ENCODE results near the gene ERICH3. TPM values are rescaled to one million over a fixed set of nuclear protein-coding genes. Genes with fewer than 3 reads are reported as not detected.

Gene ERICH3
- total RNA-seq, 1 donor from 2014 or later: not detected

- FAIRE-seq: no peak
- Histone ChIP-seq H3K4me3 (ENCODE audit: low read depth, low read length) (no peak overlapping the region), H3K27me3 (ENCODE audit: control insufficient read depth, insufficient read depth, low read length) (no peaks in the 10 kb centered on the region), H3K36me3 (ENCODE audit: control insufficient read depth, insufficient read depth, low read length) (no peaks in the 10 kb centered on the region)
- TF ChIP-seq CTCF (IDR thresholded peaks at IDR 0.05; ENCODE audit: insufficient read depth, low read length, severe bottlenecking): no peak
- DNase-seq (ENCODE audit: low read depth): no peak
These were observed 10.7 kb upstream of the ERICH3 start for GRCh38 chr1:74684301-74684700.

GRCh38 chr1:74683656-74684055, 10.1 kb upstream of the ERICH3 start:
- Histone ChIP-seq H3K36me3 (ENCODE audit: control insufficient read depth, insufficient read depth, low read length) (no peaks in the 10 kb centered on the region), H3K4me3 (ENCODE audit: low read depth, low read length) (no peak overlapping the region), H3K27me3 (ENCODE audit: control insufficient read depth, insufficient read depth, low read length) (no peaks in the 10 kb centered on the region)
- no peak for DNase-seq (ENCODE audit: low read depth)
- no peak for FAIRE-seq
- TF ChIP-seq CTCF (IDR thresholded peaks at IDR 0.05; ENCODE audit: insufficient read depth, low read length, severe bottlenecking): no peak

- DNase-seq (ENCODE audit: low read depth): no peak
- Histone ChIP-seq H3K4me3 (ENCODE audit: low read depth, low read length) (no peak overlapping the region), H3K27me3 (ENCODE audit: control insufficient read depth, insufficient read depth, low read length) (no peaks in the 10 kb centered on the region), H3K36me3 (ENCODE audit: control insufficient read depth, insufficient read depth, low read length) (no peaks in the 10 kb centered on the region)
- FAIRE-seq: no peak
- no peak for TF ChIP-seq CTCF (IDR thresholded peaks at IDR 0.05; ENCODE audit: insufficient read depth, low read length, severe bottlenecking)
These were observed 8.3 kb upstream of the ERICH3 start for GRCh38 chr1:74681851-74682250.

GRCh38 chr1:74681449-74681848, 7.9 kb upstream of the ERICH3 start:
- H3K27me3 ChIP-seq (ENCODE audit: control insufficient read depth, insufficient read depth, low read length): no peaks in the 10 kb centered on the region
- no peak for DNase-seq (ENCODE audit: low read depth)
- no peak overlapping the region for H3K4me3 ChIP-seq (ENCODE audit: low read depth, low read length)
- H3K36me3 ChIP-seq (ENCODE audit: control insufficient read depth, insufficient read depth, low read length): no peaks in the 10 kb centered on the region
- TF ChIP-seq CTCF (IDR thresholded peaks at IDR 0.05; ENCODE audit: insufficient read depth, low read length, severe bottlenecking): no peak
- FAIRE-seq: no peak

DNA sequence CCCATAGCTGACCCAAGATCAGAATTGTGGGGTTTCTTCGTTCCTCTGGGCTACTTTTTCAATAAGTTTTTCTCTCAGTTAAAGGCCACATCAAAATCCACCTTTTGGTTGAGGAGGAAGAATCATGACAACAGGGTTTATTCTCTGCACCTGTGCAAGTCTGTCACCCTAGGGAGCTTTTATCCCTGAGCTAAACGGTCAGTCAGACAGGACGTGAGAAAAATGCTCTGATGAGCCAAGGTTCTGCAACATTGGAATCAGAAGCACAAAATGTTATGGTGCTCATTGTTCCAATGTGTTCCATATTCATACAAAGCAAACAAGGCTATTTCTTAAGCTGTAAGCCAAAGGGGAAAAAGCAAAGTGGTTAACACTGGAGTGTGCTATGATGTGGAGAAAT, 7.4 kb upstream of the ERICH3 start:
- FAIRE-seq: peak; percentile 23
- no peak for TF ChIP-seq CTCF (IDR thresholded peaks at IDR 0.05; ENCODE audit: insufficient read depth, low read length, severe bottlenecking)
- no peak for DNase-seq (ENCODE audit: low read depth)
- H3K27me3 ChIP-seq (ENCODE audit: control insufficient read depth, insufficient read depth, low read length): no peaks in the 10 kb centered on the region
- H3K4me3 ChIP-seq (ENCODE audit: low read depth, low read length): no peak overlapping the region
- H3K36me3 ChIP-seq (ENCODE audit: control insufficient read depth, insufficient read depth, low read length): no peaks in the 10 kb centered on the region

DNA sequence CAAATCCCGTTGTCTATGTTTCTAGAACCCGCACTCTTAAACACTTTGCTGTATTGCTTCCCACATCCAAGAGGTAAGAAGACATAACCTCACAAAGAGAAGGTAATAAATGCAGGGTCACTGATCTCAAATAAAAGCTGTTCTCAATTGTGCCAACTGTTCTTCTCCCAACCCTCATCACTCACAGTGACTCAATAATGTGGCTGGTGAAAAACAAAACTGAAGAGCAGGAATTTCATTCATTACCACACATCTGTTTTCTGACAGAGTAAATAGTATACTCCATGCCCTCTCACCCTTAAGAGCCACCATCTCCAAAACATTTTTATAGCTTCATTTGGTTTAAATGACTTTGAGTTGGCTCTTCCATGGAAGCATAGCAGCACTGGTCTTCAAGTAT, 6.2 kb upstream of the ERICH3 start:
- no peak for DNase-seq (ENCODE audit: low read depth)
- FAIRE-seq: no peak
- no peaks in the 10 kb centered on the region for H3K27me3 ChIP-seq (ENCODE audit: control insufficient read depth, insufficient read depth, low read length)
- no peak for TF ChIP-seq CTCF (IDR thresholded peaks at IDR 0.05; ENCODE audit: insufficient read depth, low read length, severe bottlenecking)
- H3K4me3 ChIP-seq (ENCODE audit: low read depth, low read length): no peak overlapping the region
- H3K36me3 ChIP-seq (ENCODE audit: control insufficient read depth, insufficient read depth, low read length): no peaks in the 10 kb centered on the region

All from bronchial epithelial cell (primary cell).